GM12801 (cell line): ENCODE results near the gene GM2A.

Experiments used
- CTCF ChIP-seq: IDR thresholded peaks from one replicate; pipeline ENCODE4 v1.5.1; 2011; ENCODE audit warnings: control low read depth; ENCODE audit not compliant: insufficient read length; ENCODE audit errors: extremely low read depth

The GM2A gene

GRCh38 chr5:151239237-151239861, 13.6 kb upstream of the GM2A start:
- TF ChIP-seq CTCF: peak; percentile 60

GRCh38 chr5:151240924-151241635, 11.9 kb upstream of the GM2A start:
- no peak for TF ChIP-seq CTCF

GRCh38 chr5:151243127-151243526, 9.9 kb upstream of the GM2A start:
- no peak for TF ChIP-seq CTCF

- TF ChIP-seq CTCF: no peak
Observed at GRCh38 chr5:151243564-151243963, 9.4 kb upstream of the GM2A start.

GRCh38 chr5:151244206-151244605, 8.8 kb upstream of the GM2A start:
- TF ChIP-seq CTCF: no peak

- no peak for TF ChIP-seq CTCF
Observed at GRCh38 chr5:151245680-151246219, 7.2 kb upstream of the GM2A start.

GRCh38 chr5:151248651-151249050, 4.3 kb upstream of the GM2A start:
- TF ChIP-seq CTCF: no peak
